ENCODE results near the gene STRIP2. TPM values are rescaled to one million over a fixed set of nuclear protein-coding genes. Genes with fewer than 3 reads are reported as not detected.
"Not testable (repeated sequence)": the region's sequence is repeated elsewhere in the genome, so short reads cannot be mapped to it uniquely, and the experiment has no call there.

STRIP2 gene
- total and polyA plus RNA-seq, 9 donors = 0.12 to 1.6 (median 0.92) TPM

DNA sequence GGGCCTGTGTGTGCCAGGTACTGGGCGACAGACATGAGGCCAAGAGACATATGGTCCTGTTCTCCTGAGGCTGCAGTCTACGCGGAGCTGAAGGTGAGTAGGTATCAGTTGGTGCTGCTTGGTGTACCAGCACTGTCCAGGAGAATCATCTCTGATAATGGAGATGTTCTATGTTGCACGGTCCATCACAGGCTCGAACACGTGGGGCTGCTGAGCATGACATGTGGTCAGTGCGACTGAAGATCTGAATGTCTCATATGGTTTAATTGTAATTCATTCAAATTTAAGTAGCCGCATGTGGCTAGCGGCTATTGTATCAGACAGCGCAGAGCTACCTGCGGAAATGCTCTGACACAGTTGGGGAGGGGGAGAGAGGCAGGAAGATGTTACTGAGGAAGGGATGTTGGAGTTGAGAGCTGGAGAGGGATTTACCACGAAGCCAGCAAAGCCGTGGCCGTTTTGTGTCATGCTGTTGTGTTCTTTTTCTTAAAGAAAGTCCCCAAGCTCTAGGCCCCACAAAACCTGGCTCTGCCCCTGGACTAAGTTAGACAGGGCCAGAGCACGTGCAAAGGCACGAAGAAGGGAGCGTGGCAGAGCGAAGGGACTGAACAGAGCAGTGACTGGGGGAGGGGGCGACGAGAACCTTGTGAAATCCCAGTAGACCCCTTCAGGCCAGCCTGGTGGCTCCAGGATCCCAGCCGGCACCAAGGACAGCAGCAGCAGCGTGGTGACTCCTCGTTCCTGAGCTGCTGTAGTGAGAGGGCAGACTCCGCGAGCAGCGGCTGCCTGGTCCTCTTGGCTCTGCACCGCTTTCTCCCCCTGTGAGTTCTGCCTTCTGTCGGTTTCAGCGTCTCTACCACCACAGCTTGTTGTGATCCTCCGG is 88.1 kb downstream of the STRIP2 start:
- WGBS, 3 donors = 43 to 45% (median 44%) methylated on average over 30 of the region's 30 CpGs
- Histone ChIP-seq H3K36me3 (no peaks in the 10 kb centered on the region), H3K9me3 (no peaks in the 10 kb centered on the region), H3K4me3 (no peak overlapping the region), H3K27ac (no peak overlapping the region), H3K4me1 (ENCODE audit: insufficient read depth) (no peaks in the 10 kb centered on the region), H3K27me3 (no peaks in the 10 kb centered on the region)
- DNase-seq = no peak
- intact Hi-C loops (cut with DNase I) = no loop called here
- TF ChIP-seq EP300 (IDR thresholded peaks at IDR 0.05) (no peak), POLR2A (IDR thresholded peaks at IDR 0.05) (no peak)
- TF ChIP-seq, protein P1, sequence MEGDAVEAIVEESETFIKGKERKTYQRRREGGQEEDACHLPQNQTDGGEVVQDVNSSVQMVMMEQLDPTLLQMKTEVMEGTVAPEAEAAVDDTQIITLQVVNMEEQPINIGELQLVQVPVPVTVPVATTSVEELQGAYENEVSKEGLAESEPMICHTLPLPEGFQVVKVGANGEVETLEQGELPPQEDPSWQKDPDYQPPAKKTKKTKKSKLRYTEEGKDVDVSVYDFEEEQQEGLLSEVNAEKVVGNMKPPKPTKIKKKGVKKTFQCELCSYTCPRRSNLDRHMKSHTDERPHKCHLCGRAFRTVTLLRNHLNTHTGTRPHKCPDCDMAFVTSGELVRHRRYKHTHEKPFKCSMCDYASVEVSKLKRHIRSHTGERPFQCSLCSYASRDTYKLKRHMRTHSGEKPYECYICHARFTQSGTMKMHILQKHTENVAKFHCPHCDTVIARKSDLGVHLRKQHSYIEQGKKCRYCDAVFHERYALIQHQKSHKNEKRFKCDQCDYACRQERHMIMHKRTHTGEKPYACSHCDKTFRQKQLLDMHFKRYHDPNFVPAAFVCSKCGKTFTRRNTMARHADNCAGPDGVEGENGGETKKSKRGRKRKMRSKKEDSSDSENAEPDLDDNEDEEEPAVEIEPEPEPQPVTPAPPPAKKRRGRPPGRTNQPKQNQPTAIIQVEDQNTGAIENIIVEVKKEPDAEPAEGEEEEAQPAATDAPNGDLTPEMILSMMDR (IDR thresholded peaks at IDR 0.05) = no peak

DNA sequence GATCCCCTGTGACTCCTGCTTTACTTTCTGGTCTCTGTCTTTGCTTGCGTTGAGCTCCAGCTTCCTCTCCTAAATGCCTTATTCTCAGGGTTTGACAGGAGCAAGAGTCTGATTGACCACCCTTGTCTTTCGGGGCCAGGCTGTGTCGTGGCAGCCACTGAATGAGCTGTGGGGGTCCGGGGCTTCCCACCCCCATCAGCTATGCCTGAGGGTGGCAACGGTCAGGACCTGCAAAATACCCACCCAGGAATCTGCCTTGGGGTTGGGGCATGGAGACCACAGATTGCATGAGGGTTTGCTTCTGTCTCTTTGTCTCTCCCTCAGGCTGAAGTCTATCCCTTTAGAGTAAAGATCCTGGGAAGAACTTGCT is 88.7 kb downstream of the STRIP2 start:
- Histone ChIP-seq H3K27ac (no peak overlapping the region), H3K27me3 (no peaks in the 10 kb centered on the region), H3K4me3 (no peak overlapping the region), H3K36me3 (no peaks in the 10 kb centered on the region), H3K4me1 (ENCODE audit: insufficient read depth) (no peaks in the 10 kb centered on the region), H3K9me3 (no peaks in the 10 kb centered on the region)
- DNase-seq = no peak
- intact Hi-C loops (cut with DNase I) = no loop called here
- whole genome bisulfite sequencing, 3 donors = 47 to 50% (median 47%) methylated on average over 5 of the region's 5 CpGs
- TF ChIP-seq, protein P1 (IDR thresholded peaks at IDR 0.05) = no peak
- TF ChIP-seq POLR2A (IDR thresholded peaks at IDR 0.05) (no peak), EP300 (IDR thresholded peaks at IDR 0.05) (no peak)

DNA sequence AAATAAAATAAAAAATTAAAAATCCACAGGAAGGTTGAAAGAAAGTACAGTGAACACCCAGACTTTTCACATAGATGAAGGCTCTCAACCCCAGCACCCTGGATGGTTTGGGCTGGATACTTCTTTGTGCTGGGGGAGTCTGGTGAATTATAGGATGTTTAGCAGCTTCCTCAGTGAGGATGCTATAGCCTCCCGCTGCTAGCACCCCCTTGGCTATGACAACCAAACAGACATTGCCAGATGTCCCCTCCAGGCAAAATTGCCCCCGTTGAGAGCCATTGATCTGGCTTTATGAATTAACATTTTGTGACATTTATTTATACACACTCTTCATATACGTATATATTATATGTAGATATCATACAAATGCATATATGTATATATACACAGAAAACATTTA is 89.7 kb downstream of the STRIP2 start:
- TF ChIP-seq POLR2A (IDR thresholded peaks at IDR 0.05) (no peak), EP300 (IDR thresholded peaks at IDR 0.05) (no peak)
- TF ChIP-seq, protein P1 (IDR thresholded peaks at IDR 0.05) = no peak
- no peaks in the 10 kb centered on the region for H3K27me3 ChIP-seq
- intact Hi-C loops (cut with DNase I) = no loop called here
- no peak overlapping the region for H3K27ac ChIP-seq
- no peaks in the 10 kb centered on the region for H3K4me1 ChIP-seq (ENCODE audit: insufficient read depth)
- H3K36me3 ChIP-seq = no peaks in the 10 kb centered on the region
- no peaks in the 10 kb centered on the region for H3K9me3 ChIP-seq
- 74 to 79% (median 74%) methylated on average over 3 of the region's 3 CpGs for WGBS, 3 donors
- no peak overlapping the region for H3K4me3 ChIP-seq
- no peak for DNase-seq

DNA sequence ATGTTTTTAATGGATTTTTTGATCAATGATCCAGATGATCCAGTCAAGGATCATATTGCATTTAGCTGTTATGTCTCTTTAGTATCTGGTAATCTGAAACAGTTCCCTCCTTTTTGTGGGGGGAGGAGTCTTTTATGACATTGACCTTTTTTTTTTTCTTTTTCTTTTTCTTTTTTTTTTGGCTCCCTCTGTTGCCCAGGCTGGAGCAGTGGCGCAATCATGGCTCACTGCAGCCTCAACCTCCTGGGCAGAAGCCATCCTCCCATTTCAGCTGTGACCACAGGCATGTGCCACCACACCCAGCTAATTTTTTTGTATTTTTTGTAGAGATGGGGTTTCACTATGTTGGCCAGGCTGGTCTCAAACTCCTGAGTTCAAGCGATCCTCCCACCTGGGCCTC is 90.2 kb downstream of the STRIP2 start:
- intact Hi-C loops (cut with DNase I); DNase-seq; H3K27me3 ChIP-seq; H3K4me3 ChIP-seq; H3K4me1 ChIP-seq (ENCODE audit: insufficient read depth); H3K36me3 ChIP-seq; H3K27ac ChIP-seq; H3K9me3 ChIP-seq: not testable (repeated sequence)
- 77 to 85% (median 82%) methylated on average over 2 of the region's 2 CpGs for WGBS, 3 donors

DNA sequence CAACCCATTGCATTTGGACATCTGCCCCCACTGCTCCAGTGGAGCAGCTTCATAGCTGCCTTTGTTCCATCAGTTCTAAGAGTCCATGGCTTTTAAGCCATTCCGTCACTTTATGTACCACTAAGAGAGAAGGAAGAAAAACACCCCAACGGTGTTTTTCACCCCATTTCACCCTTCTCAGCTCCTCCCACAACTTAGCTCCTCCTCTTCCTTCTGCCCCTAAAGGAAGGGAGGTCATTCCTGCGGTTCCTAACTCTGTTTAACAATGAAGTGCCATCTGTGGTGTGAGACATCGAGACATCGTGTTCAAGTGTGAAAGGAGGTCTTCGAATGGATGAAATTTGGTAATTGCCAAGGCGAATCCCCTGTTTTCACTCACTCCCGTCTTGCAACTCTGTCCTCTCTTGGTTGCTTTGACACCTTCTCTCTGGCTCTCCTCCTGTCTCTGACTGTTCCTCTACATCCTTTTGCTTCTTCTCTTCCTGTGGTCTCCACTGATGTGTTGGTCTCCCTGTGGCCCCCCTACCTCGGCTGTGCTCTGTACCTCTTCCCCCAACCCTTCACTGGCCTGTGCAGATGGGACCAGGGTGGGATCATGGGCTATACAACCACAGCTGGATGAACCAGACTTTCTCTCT is 91.1 kb downstream of the STRIP2 start:
- Histone ChIP-seq H3K4me1 (ENCODE audit: insufficient read depth) (no peaks in the 10 kb centered on the region), H3K27me3 (no peaks in the 10 kb centered on the region), H3K4me3 (no peak overlapping the region), H3K27ac (no peak overlapping the region), H3K9me3 (no peaks in the 10 kb centered on the region), H3K36me3 (no peaks in the 10 kb centered on the region)
- intact Hi-C loops (cut with DNase I) = no loop called here
- TF ChIP-seq, protein P1 (IDR thresholded peaks at IDR 0.05) = no peak
- no peak for TF ChIP-seq EP300 (IDR thresholded peaks at IDR 0.05)
- TF ChIP-seq POLR2A (IDR thresholded peaks at IDR 0.05) = no peak
- no peak for DNase-seq
- WGBS, 3 donors = 70 to 82% (median 72%) methylated on average over 9 of the region's 9 CpGs

Measured in ovary (tissue), 9 donors.